ENCODE measurements around the gene FKBP11. TPM values are rescaled to one million over a fixed set of nuclear protein-coding genes. Genes with fewer than 3 reads are reported as not detected.
A peak's percentile ranks its signal among the peaks of the same experiment; 100 is the strongest.

FKBP11 gene
- total and polyA plus RNA-seq, 2 of the 8 experiments (the other 6 are each of a cell fraction or from before 2014, with no cell fraction given): 45.7 to 65.1 TPM

DNA sequence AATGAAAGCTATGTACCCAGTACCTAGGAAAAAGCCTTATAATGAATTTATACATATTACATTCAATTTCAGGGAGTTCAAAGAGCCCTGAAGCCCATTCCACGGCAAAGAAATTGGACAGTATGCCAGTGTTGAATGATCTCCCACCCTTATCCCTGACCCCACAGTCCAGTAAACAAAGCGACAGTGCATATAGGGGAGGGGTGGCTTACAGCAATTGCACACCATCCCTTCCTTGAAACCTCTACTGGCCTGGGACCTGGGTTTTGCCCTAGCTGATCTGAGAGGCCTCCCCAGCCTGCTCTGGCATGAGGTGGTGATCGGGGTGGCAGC lies 42.4 kb downstream of the FKBP11 start:
- H3K56ac ChIP-seq (replicated peaks; ENCODE audit: insufficient read length, low read depth, low read length): no peak overlapping the region
- no peaks in the 10 kb centered on the region for H3K36me3 ChIP-seq (ENCODE audit: control insufficient read depth in 2 of 4, insufficient read depth in 4 of 4, low read length in 3 of 4)
- H3K79me2 ChIP-seq (ENCODE audit: control insufficient read depth in 1 of 2, insufficient read depth in 2 of 2, low read length in 2 of 2): no peaks in the 10 kb centered on the region
- TF ChIP-seq CEBPB (IDR thresholded peaks at IDR 0.05; ENCODE audit: low read depth, low read length): no peak
- TF ChIP-seq HDAC2 (IDR thresholded peaks at IDR 0.05; ENCODE audit: borderline replicate concordance in 1 of 2, low read depth in 2 of 2, low read length in 2 of 2): no peak
- TF ChIP-seq ZNF274 (IDR thresholded peaks at IDR 0.05; ENCODE audit: borderline replicate concordance, extremely low read depth, low read length): no peak
- TF ChIP-seq NRF1 (IDR thresholded peaks at IDR 0.05; ENCODE audit: low read depth, low read length): no peak
- 0 out of 2 replicates have a peak, but pooled peaks have one; percentile 8 for TF ChIP-seq RBBP5 (IDR thresholded peaks at IDR 0.05; ENCODE audit: borderline replicate concordance, low read depth, low read length)
- no peak overlapping the region for H3K27ac ChIP-seq (ENCODE audit: low read depth, low read length)
- FAIRE-seq (no peak), DNase-seq (ENCODE audit: low read depth in 1 of 2, low spot score in 2 of 2) (no peak)
- H4K20me1 ChIP-seq (replicated peaks in 1 of 2; ENCODE audit: control insufficient read depth in 1 of 2, insufficient read depth in 2 of 2, low read length in 2 of 2): no peaks in the 10 kb centered on the region
- H2BK5ac ChIP-seq (ENCODE audit: low read depth, low read length): peak overlapping the region; percentile 92; the same call in 1 of the 2 replicates
- H3K4me3 ChIP-seq (ENCODE audit: extremely low read depth in 1 of 4, insufficient read depth in 2 of 4, low read depth in 3 of 4, low read length in 4 of 4): peak overlapping the region in 3 of 4 experiments; percentile 7 to 26 (median 18); a peak in 3 of 8 replicates
- H2BK120ac ChIP-seq (replicated peaks; ENCODE audit: low read depth, low read length): no peak overlapping the region
- no peak overlapping the region for H2AFZ ChIP-seq (ENCODE audit: low read length)
- peak overlapping the region; percentile 14 for H4K5ac ChIP-seq (ENCODE audit: insufficient read length, low read depth, low read length)
- peaks cover 15 to 25% (median 19%) of the 10 kb centered on the region in 4 experiments for H3K4me1 ChIP-seq (replicated peaks in 1 of 4; ENCODE audit: control insufficient read depth in 3 of 4, insufficient read depth in 4 of 4, low read length in 3 of 4)
- ChIA-PET POLR2A (ENCODE audit: partially characterized antibody) (interaction anchor here (0.8 to 23.7 kb wide), 8 partner anchors 9 to 135 kb away, joined by 3 to 651 read pairs (median 5); partner anchors contain the start of genes DDX23, FKBP11 and RND1), CTCF (ENCODE audit: partially characterized antibody) (interaction anchor here (0.9 to 20.7 kb wide), 11 partner anchors 8 to 113 kb away, joined by 3 to 678 read pairs (median 5); partner anchors contain the start of genes DDX23, RND1 and WNT10B)
- peak overlapping the region; percentile 2; the same call in 1 of the 2 replicates for H2BK12ac ChIP-seq (ENCODE audit: low read depth, low read length)
- no peak overlapping the region for H2AK5ac ChIP-seq (ENCODE audit: low read depth, low read length)
- no peaks in the 10 kb centered on the region for H3K9me3 ChIP-seq (ENCODE audit: insufficient read depth in 2 of 2, low read depth in 1 of 2, low read length in 1 of 2)
- no peaks in the 10 kb centered on the region; the same call in none of the 2 replicates for H3K23me2 ChIP-seq (ENCODE audit: low read depth, low read length)
- 80% methylated on average over 3 of the region's 3 CpGs; no CpG with 5 or more reads in 1 of the 2 experiments for WGBS, 2 experiments (ENCODE audit: extremely low coverage in 1 of 2, insufficient coverage in 1 of 2, insufficient read length in 1 of 2, insufficient replicate concordance in 2 of 2, low coverage in 1 of 2, low lambda C conversion rate in 2 of 2, missing lambda C conversion rate in 1 of 2)
- H3K4ac ChIP-seq (replicated peaks; ENCODE audit: insufficient read length, low read depth, low read length): no peak overlapping the region
- H4K91ac ChIP-seq (replicated peaks; ENCODE audit: insufficient read length, low read length): no peak overlapping the region
- peak overlapping the region; percentile 62 to 77 for H3K4me2 ChIP-seq (ENCODE audit: insufficient read depth in 1 of 2, low read depth in 2 of 2, low read length in 2 of 2)
- no peak overlapping the region for H3K23ac ChIP-seq (ENCODE audit: insufficient read length)
- H2BK20ac ChIP-seq (ENCODE audit: low read length): no peak overlapping the region
- 0 out of 7 replicates have a peak overlapping the region, but pooled peaks of 2 of the 4 experiments have one; percentile 0 to 4 for H3K9ac ChIP-seq (replicated peaks in 1 of 4; ENCODE audit: extremely low read depth in 1 of 4, low read depth in 3 of 4, low read length in 3 of 4)
- no peak overlapping the region for H4K8ac ChIP-seq (ENCODE audit: extremely low read depth, insufficient read depth, low read length)
- no peak overlapping the region for H3K14ac ChIP-seq (ENCODE audit: insufficient read length)
- peak overlapping the region; percentile 12; the same call in 1 of the 2 replicates for H3K18ac ChIP-seq (ENCODE audit: extremely low read depth, low read length)
- H3K27me3 ChIP-seq (replicated peaks in 1 of 4; ENCODE audit: control insufficient read depth in 3 of 4, extremely low read depth in 1 of 4, insufficient read depth in 3 of 4, low read length in 3 of 4): no peaks in the 10 kb centered on the region
- no peaks in the 10 kb centered on the region for H3K79me1 ChIP-seq (ENCODE audit: low read depth, low read length)
- H2BK15ac ChIP-seq (ENCODE audit: low read length): no peak overlapping the region

Measured in H1 (cell line).